WTC11 (cell line): ENCODE results near the gene B3GAT1. TPM values are rescaled to one million over a fixed set of nuclear protein-coding genes. Genes with fewer than 3 reads are reported as not detected.

Experiments
- ATAC-seq: fragments of 200-7000 bp; cut with Tn5 transposase; 2 replicates; pipeline ENCODE4 v1.10.0; 2021; ENCODE audit warnings: mild to moderate bottlenecking, moderate library complexity
- CTCF ChIA-PET: fragments of 300-600 bp; sonication (Branson Sonifier 250); formaldehyde crosslinking; loops from one replicate; lab custom pipeline; 2021; ENCODE audit warnings: antibody characterized with exemption; lab: Charles Lee
- POLR2A ChIA-PET: fragments of 350-600 bp; sonication (Branson Sonifier 250); formaldehyde crosslinking; loops from one replicate; lab custom pipeline; 2021; ENCODE audit warnings: antibody characterized with exemption; lab: Charles Lee
- DNase-seq: peaks from one replicate; pipeline ENCODE4 v3.0.0; 2021; ENCODE audit warnings: low spot score
- H3K27ac Mint-ChIP-seq: 2 replicates; pipeline ENCODE4 v1.8.0; 2021; ENCODE audit warnings: mixed read lengths
- H3K27me3 Mint-ChIP-seq: 2 replicates; pipeline ENCODE4 v1.8.0; 2021; ENCODE audit warnings: low read depth, mild to moderate bottlenecking, moderate library complexity, mixed read lengths
- H3K36me3 Mint-ChIP-seq: 2 replicates; pipeline ENCODE4 v1.8.0; 2021; ENCODE audit warnings: mixed read lengths
- H3K4me1 Mint-ChIP-seq: 2 replicates; pipeline ENCODE4 v1.8.0; 2022; ENCODE audit warnings: mixed read lengths
- H3K4me3 Mint-ChIP-seq: 2 replicates; pipeline ENCODE4 v1.8.0; 2021; ENCODE audit warnings: mild to moderate bottlenecking, moderate library complexity, mixed read lengths
- H3K9me3 Mint-ChIP-seq: 2 replicates; pipeline ENCODE4 v1.8.0; 2021; ENCODE audit warnings: mixed read lengths
- ATF2 ChIP-seq: sonication (generic); formaldehyde crosslinking; IDR thresholded peaks from 2 replicates; pipeline ENCODE4 v1.8.1; 2022; ENCODE audit warnings: low read depth, missing genetic modification reagents, borderline replicate concordance
- ELF4 ChIP-seq: sonication (generic); formaldehyde crosslinking; IDR thresholded peaks from 2 replicates; pipeline ENCODE4 v1.8.1; 2022; ENCODE audit warnings: low read depth, mild to moderate bottlenecking, moderate library complexity, missing genetic modification reagents
- EMX1 ChIP-seq: fragments of 250-450 bp; sonication (Bioruptor Pico); IDR thresholded peaks from 2 replicates; pipeline ENCODE4 v1.8.0; 2021; ENCODE audit warnings: mild to moderate bottlenecking
- GABPB1 ChIP-seq: sonication (generic); formaldehyde crosslinking; IDR thresholded peaks from 2 replicates; pipeline ENCODE4 v1.8.1; 2023; ENCODE audit warnings: mild to moderate bottlenecking, missing genetic modification reagents
- IRF2 ChIP-seq: sonication (generic); formaldehyde crosslinking; IDR thresholded peaks from 2 replicates; pipeline ENCODE4 v1.8.0; 2022; ENCODE audit warnings: low read depth, missing genetic modification reagents, borderline replicate concordance
- JAZF1 ChIP-seq: fragments of 250-450 bp; sonication (Bioruptor Pico); IDR thresholded peaks from 2 replicates; pipeline ENCODE4 v1.9.0; 2021; ENCODE audit warnings: moderate library complexity, mild to moderate bottlenecking, inconsistent platforms
- JUN ChIP-seq: sonication (generic); formaldehyde crosslinking; IDR thresholded peaks from 2 replicates; pipeline ENCODE4 v1.8.0; 2023; ENCODE audit warnings: mild to moderate bottlenecking, missing genetic modification reagents
- SOX15 ChIP-seq: fragments of 250-450 bp; sonication (Bioruptor Pico); IDR thresholded peaks from 2 replicates; pipeline ENCODE4 v1.9.0; 2021; ENCODE audit warnings: mild to moderate bottlenecking
- STAT6 ChIP-seq: sonication (generic); formaldehyde crosslinking; conservative IDR thresholded peaks from 2 replicates; pipeline ENCODE4 v1.8.1; 2023; ENCODE audit warnings: mild to moderate bottlenecking, low read depth, missing genetic modification reagents, moderate library complexity
- TEAD4 ChIP-seq: sonication (generic); formaldehyde crosslinking; IDR thresholded peaks from 2 replicates; pipeline ENCODE4 v1.8.0; 2022; ENCODE audit warnings: mild to moderate bottlenecking, missing genetic modification reagents
- USF1 ChIP-seq: sonication (generic); formaldehyde crosslinking; IDR thresholded peaks from 2 replicates; pipeline ENCODE4 v1.8.0; 2022; ENCODE audit warnings: mild to moderate bottlenecking, missing genetic modification reagents
- ZBTB21 ChIP-seq: sonication (generic); formaldehyde crosslinking; IDR thresholded peaks from 2 replicates; pipeline ENCODE4 v1.8.1; 2023; ENCODE audit warnings: mild to moderate bottlenecking, missing genetic modification reagents, borderline replicate concordance
- ZNF317 ChIP-seq: sonication (generic); formaldehyde crosslinking; IDR thresholded peaks from 2 replicates; pipeline ENCODE4 v1.8.1; 2023; ENCODE audit warnings: low read depth, mild to moderate bottlenecking, moderate library complexity, missing genetic modification reagents, borderline replicate concordance
- ZNF416 ChIP-seq: fragments of 250-450 bp; sonication (Bioruptor Pico); IDR thresholded peaks from 2 replicates; pipeline ENCODE4 v1.9.0; 2021; ENCODE audit warnings: mild to moderate bottlenecking, inconsistent platforms
- total RNA-seq: library from RNA; stranded (reverse); gene quantifications from 3 replicates; pipeline ENCODE4 v1.2.3, GENCODE V29; 2021
- TF ChIP-seq, protein P1 (sequence below): sonication (generic); formaldehyde crosslinking; IDR thresholded peaks from 2 replicates; pipeline ENCODE4 v1.8.0; 2023; ENCODE audit warnings: mild to moderate bottlenecking, missing genetic modification reagents
- TF ChIP-seq, protein P2 (sequence below): fragments of 250-450 bp; sonication (Bioruptor Pico); IDR thresholded peaks from 2 replicates; pipeline ENCODE4 v1.9.0; 2021; ENCODE audit warnings: mild to moderate bottlenecking
- TF ChIP-seq, protein P3 (sequence below): sonication (generic); formaldehyde crosslinking; IDR thresholded peaks from 2 replicates; pipeline ENCODE4 v1.8.1; 2023; ENCODE audit warnings: mild to moderate bottlenecking, moderate library complexity, missing genetic modification reagents
- TF ChIP-seq, protein P4 (sequence below): sonication (generic); formaldehyde crosslinking; IDR thresholded peaks from 2 replicates; pipeline ENCODE4 v1.8.1; 2023; ENCODE audit warnings: mild to moderate bottlenecking, missing genetic modification reagents, moderate library complexity

Gene B3GAT1
- total RNA-seq, 1 experiment from 2014 or later, result 30.0 TPM

DNA sequence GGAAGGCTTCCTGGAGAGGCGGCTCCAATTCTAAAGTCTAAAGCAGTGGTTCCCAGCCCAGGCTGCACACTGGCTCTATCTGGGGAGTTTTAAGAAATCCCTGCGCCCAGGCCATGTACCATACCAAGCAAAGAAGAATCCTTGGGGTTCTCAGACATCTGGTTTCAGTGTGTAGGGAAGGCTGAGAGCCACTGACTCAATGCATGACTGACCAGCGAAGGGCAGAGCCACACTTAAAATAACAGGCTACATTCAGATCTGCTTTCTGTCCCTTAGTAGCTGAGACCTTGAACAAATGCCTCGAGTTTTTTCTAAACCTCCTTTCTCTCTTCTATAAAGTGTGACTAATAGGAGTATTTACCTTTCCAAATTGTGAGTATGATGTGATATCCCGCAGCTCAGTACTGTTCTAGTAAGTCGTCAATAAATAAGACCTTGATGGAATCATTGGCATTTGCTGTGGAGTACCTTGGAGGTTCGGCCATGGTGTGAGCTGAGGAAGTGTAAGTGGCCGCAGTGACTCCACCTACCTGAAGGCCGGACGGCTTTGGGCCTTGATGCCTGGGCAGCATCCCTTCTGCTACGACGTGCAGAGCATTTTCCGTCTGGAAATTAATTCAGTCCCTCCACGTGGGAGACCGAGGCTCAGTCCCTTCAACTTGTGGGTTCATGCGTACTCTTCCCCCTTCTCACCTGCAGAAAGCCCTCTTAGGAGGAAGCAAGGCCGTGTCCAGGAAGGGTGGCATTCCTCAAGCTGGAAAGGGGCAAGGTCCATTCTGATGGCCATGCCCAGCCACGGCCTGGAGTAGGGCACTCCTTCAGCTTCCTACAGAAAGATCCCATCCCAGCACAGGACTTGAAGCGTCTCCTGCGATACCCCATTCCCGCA lies 55.1 kb downstream of the B3GAT1 start:
- no peak overlapping the region for H3K4me3 Mint-ChIP-seq
- H3K9me3 Mint-ChIP-seq, result peaks cover 8% of the 10 kb centered on the region
- ATAC-seq, result no peak
- peaks cover 12% of the 10 kb centered on the region for H3K27me3 Mint-ChIP-seq
- H3K4me1 Mint-ChIP-seq, result peaks cover 12% of the 10 kb centered on the region
- H3K36me3 Mint-ChIP-seq, result no peaks in the 10 kb centered on the region; the same call in 1 of the 2 replicates
- no peak for TF ChIP-seq ELF4 (CRISPR knock-in tag)
- no peak for TF ChIP-seq TEAD4 (CRISPR knock-in tag)
- TF ChIP-seq JUN, result no peak
- TF ChIP-seq, protein P1, sequence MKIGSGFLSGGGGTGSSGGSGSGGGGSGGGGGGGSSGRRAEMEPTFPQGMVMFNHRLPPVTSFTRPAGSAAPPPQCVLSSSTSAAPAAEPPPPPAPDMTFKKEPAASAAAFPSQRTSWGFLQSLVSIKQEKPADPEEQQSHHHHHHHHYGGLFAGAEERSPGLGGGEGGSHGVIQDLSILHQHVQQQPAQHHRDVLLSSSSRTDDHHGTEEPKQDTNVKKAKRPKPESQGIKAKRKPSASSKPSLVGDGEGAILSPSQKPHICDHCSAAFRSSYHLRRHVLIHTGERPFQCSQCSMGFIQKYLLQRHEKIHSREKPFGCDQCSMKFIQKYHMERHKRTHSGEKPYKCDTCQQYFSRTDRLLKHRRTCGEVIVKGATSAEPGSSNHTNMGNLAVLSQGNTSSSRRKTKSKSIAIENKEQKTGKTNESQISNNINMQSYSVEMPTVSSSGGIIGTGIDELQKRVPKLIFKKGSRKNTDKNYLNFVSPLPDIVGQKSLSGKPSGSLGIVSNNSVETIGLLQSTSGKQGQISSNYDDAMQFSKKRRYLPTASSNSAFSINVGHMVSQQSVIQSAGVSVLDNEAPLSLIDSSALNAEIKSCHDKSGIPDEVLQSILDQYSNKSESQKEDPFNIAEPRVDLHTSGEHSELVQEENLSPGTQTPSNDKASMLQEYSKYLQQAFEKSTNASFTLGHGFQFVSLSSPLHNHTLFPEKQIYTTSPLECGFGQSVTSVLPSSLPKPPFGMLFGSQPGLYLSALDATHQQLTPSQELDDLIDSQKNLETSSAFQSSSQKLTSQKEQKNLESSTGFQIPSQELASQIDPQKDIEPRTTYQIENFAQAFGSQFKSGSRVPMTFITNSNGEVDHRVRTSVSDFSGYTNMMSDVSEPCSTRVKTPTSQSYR (CRISPR knock-in tag), result no peak
- TF ChIP-seq, all 79 proteins: peak for 0
- CTCF ChIA-PET, result interaction anchor here (0.6 kb wide), 1 partner anchor 196 kb away, joined by 3 read pairs; no protein-coding TSS in a partner anchor
- POLR2A ChIA-PET, result no interaction called here
- H3K27ac Mint-ChIP-seq, result no peak overlapping the region
- DNase-seq, result no peak

- no peak overlapping the region for H3K4me3 Mint-ChIP-seq
- H3K4me1 Mint-ChIP-seq, result peaks cover 7% of the 10 kb centered on the region
- H3K36me3 Mint-ChIP-seq, result no peaks in the 10 kb centered on the region; the same call in 1 of the 2 replicates
- peaks cover 12% of the 10 kb centered on the region for H3K27me3 Mint-ChIP-seq
- H3K9me3 Mint-ChIP-seq, result peaks cover 12% of the 10 kb centered on the region
- ChIA-PET CTCF (no interaction called here), POLR2A (interaction anchor here (0.5 kb wide), 1 partner anchor 124 kb away, joined by 3 read pairs; no protein-coding TSS in a partner anchor)
- DNase-seq (no peak), ATAC-seq (no peak)
- H3K27ac Mint-ChIP-seq, result no peak overlapping the region
- no peak for TF ChIP-seq EMX1
- TF ChIP-seq SOX15 (CRISPR knock-in tag), result no peak
- TF ChIP-seq, protein P1 (CRISPR knock-in tag), result no peak
- TF ChIP-seq, protein P2, sequence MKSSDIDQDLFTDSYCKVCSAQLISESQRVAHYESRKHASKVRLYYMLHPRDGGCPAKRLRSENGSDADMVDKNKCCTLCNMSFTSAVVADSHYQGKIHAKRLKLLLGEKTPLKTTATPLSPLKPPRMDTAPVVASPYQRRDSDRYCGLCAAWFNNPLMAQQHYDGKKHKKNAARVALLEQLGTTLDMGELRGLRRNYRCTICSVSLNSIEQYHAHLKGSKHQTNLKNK (CRISPR knock-in tag), result no peak
- TF ChIP-seq GABPB1, result no peak
- no peak for TF ChIP-seq ATF2
- TF ChIP-seq, protein P3, sequence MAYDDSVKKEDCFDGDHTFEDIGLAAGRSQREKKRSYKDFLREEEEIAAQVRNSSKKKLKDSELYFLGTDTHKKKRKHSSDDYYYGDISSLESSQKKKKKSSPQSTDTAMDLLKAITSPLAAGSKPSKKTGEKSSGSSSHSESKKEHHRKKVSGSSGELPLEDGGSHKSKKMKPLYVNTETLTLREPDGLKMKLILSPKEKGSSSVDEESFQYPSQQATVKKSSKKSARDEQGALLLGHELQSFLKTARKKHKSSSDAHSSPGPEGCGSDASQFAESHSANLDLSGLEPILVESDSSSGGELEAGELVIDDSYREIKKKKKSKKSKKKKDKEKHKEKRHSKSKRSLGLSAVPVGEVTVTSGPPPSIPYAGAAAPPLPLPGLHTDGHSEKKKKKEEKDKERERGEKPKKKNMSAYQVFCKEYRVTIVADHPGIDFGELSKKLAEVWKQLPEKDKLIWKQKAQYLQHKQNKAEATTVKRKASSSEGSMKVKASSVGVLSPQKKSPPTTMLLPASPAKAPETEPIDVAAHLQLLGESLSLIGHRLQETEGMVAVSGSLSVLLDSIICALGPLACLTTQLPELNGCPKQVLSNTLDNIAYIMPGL (CRISPR knock-in tag), result no peak
- TF ChIP-seq ZNF416 (CRISPR knock-in tag), result no peak
- TF ChIP-seq JAZF1, result no peak
- no peak for TF ChIP-seq JUN
- no peak for TF ChIP-seq USF1
- TF ChIP-seq, protein P4, sequence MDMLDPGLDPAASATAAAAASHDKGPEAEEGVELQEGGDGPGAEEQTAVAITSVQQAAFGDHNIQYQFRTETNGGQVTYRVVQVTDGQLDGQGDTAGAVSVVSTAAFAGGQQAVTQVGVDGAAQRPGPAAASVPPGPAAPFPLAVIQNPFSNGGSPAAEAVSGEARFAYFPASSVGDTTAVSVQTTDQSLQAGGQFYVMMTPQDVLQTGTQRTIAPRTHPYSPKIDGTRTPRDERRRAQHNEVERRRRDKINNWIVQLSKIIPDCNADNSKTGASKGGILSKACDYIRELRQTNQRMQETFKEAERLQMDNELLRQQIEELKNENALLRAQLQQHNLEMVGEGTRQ, result no peak
- TF ChIP-seq ZNF317 (CRISPR knock-in tag), result no peak
- no peak for TF ChIP-seq ZBTB21 (CRISPR knock-in tag)
- TF ChIP-seq STAT6 (CRISPR knock-in tag), result no peak
- no peak for TF ChIP-seq ELF4 (CRISPR knock-in tag)
- no peak for TF ChIP-seq IRF2
Observed at GRCh38 chr11:134355656-134356055, 56.4 kb downstream of the B3GAT1 start.
